HL-60 (cell line): ENCODE data around the gene FCN3.

Experiments used
- DNase-seq, 2 experiments: peaks; one replicate each; pipeline ENCODE4 v3.0.0-alpha.2; 2010 to 2020; ENCODE audit warnings: low read depth in 1 of 2, low spot score in 1 of 2
- H3K27ac ChIP-seq: fragments of 250-450 bp; sonication (Bioruptor Pico); replicated peaks from 2 replicates; pipeline ENCODE4 v1.5.1; 2020; ENCODE audit warnings: mild to moderate bottlenecking, moderate library complexity
- H3K27me3 ChIP-seq: fragments of 250-450 bp; sonication (Bioruptor Pico); 2 replicates; pipeline ENCODE4 v1.5.1; 2021; ENCODE audit warnings: mild to moderate bottlenecking, moderate library complexity; ENCODE audit not compliant: insufficient read depth, poor library complexity, severe bottlenecking
- H3K4me3 ChIP-seq: replicated peaks from 2 replicates; pipeline ENCODE4 v1.5.1; 2011; ENCODE audit warnings: mild to moderate bottlenecking, control low read depth, low read length; ENCODE audit not compliant: insufficient read depth
- CTCF ChIP-seq: IDR thresholded peaks from one replicate; pipeline ENCODE4 v1.5.1; 2011; ENCODE audit warnings: low read length, control low read depth, inconsistent platforms; ENCODE audit not compliant: insufficient read depth
- GABPA ChIP-seq: IDR thresholded peaks from 2 replicates; pipeline ENCODE4 v1.6.1; 2012; ENCODE audit warnings: low read depth
- POLR2AphosphoS5 ChIP-seq: IDR thresholded peaks from 2 replicates; pipeline ENCODE4 v1.6.1; 2012; ENCODE audit warnings: low read depth
- SPI1 ChIP-seq: IDR thresholded peaks from 2 replicates; pipeline ENCODE4 v1.6.1; 2012; ENCODE audit warnings: low read depth, mild to moderate bottlenecking, borderline replicate concordance
- TF ChIP-seq, protein P1 (sequence below): IDR thresholded peaks from 2 replicates; pipeline ENCODE4 v1.6.1; 2012; ENCODE audit warnings: low read depth; ENCODE audit not compliant: insufficient replicate concordance

Gene FCN3

DNA sequence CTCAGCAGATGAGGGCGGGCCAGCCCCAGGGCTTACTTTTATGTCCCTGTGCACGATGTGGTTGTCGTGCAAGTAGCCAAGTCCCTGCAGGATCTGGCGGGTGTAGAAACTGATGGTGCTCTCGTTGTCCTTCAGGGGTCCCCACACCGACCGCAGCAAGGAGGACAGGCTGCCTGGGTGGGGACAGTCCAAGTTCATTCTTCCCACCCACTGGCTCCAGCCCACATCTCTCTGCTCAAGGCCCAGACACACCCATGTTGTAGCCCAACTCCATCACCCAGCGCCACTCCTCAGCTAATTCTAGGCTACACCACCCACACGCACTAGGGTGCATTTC is 14.8 kb downstream of the FCN3 start:
- peaks cover 6% of the 10 kb centered on the region for H3K27me3 ChIP-seq
- no peak overlapping the region for H3K4me3 ChIP-seq
- H3K27ac ChIP-seq = no peak overlapping the region
- DNase-seq = no peak
- TF ChIP-seq CTCF (no peak), POLR2AphosphoS5 (no peak), SPI1 (no peak), GABPA (no peak)
- TF ChIP-seq, protein P1, sequence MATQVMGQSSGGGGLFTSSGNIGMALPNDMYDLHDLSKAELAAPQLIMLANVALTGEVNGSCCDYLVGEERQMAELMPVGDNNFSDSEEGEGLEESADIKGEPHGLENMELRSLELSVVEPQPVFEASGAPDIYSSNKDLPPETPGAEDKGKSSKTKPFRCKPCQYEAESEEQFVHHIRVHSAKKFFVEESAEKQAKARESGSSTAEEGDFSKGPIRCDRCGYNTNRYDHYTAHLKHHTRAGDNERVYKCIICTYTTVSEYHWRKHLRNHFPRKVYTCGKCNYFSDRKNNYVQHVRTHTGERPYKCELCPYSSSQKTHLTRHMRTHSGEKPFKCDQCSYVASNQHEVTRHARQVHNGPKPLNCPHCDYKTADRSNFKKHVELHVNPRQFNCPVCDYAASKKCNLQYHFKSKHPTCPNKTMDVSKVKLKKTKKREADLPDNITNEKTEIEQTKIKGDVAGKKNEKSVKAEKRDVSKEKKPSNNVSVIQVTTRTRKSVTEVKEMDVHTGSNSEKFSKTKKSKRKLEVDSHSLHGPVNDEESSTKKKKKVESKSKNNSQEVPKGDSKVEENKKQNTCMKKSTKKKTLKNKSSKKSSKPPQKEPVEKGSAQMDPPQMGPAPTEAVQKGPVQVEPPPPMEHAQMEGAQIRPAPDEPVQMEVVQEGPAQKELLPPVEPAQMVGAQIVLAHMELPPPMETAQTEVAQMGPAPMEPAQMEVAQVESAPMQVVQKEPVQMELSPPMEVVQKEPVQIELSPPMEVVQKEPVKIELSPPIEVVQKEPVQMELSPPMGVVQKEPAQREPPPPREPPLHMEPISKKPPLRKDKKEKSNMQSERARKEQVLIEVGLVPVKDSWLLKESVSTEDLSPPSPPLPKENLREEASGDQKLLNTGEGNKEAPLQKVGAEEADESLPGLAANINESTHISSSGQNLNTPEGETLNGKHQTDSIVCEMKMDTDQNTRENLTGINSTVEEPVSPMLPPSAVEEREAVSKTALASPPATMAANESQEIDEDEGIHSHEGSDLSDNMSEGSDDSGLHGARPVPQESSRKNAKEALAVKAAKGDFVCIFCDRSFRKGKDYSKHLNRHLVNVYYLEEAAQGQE = no peak

- no peak for DNase-seq
- Histone ChIP-seq H3K27me3 (peaks cover 6% of the 10 kb centered on the region), H3K27ac (no peak overlapping the region), H3K4me3 (no peak overlapping the region)
- TF ChIP-seq CTCF = no peak
- TF ChIP-seq, protein P1 = no peak
- no peak for TF ChIP-seq SPI1
- no peak for TF ChIP-seq POLR2AphosphoS5
- TF ChIP-seq GABPA = no peak
Observed at GRCh38 chr1:27358928-27359313, 15.7 kb downstream of the FCN3 start.

DNA sequence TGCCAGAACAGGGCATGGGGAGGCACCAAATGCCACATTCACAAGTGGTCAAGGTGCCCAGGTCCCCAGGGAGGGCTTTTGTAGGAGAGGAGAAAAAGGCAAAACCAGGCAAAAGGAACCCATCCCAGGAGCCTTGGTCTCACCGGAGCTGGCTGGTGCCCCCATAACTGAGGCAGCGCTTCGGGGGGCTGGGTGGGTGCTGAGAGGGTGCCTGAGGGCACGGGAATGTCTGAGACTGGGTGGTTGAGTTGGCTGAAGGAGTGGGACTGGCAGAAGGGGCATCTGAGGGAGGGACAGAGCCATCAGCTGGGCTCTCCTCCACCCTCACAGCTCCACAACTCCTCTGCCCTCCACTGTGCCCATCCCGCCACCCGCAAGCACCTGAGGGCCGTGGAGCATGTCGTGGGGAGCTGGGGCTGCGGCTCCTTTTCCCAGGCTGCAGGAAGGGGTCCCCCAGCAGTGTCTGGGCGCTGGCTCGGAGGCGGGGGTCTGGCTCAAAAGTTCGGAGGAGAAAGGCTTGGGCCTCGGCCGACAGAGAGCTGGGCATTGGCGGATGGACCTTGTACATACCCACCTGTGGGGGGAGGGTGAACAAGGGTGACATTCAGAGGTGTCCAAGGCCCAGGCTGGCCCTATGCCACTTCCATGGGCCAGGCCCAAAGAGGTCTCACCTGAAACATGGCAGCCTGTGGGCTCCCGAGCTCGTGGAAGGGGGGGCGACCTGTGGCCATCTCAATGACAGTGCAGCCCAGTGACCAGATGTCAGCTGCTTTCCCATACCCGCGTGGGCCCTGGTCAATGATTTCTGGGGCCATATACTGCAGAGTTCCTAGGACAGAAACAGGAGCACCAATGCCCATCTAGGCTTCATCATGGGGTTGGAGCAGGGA is 16.3 kb downstream of the FCN3 start:
- Histone ChIP-seq H3K27me3 (peaks cover 6% of the 10 kb centered on the region), H3K4me3 (no peak overlapping the region), H3K27ac (no peak overlapping the region)
- no peak for DNase-seq
- no peak for TF ChIP-seq SPI1
- TF ChIP-seq GABPA = no peak
- TF ChIP-seq POLR2AphosphoS5 = no peak
- TF ChIP-seq CTCF = no peak
- TF ChIP-seq, protein P1 = no peak
